A204.1 (cell line): ENCODE data around the gene DNAJC21.
"Not testable (repeated sequence)": the region's sequence is repeated elsewhere in the genome, so short reads cannot be mapped to it uniquely, and the experiment has no call there.

ENCODE experiments used
- FAIRE-seq: peaks from 2 replicates; lab custom pipeline; 2012; peaks lifted over from hg19 to GRCh38; lab: Jason Lieb, UNC

The DNAJC21 gene

GRCh38 chr5:34929134-34929719, at the start of gene DNAJC21:
Gene DNAJC21 (plus strand): TSS chr5:34929559. CDS start chr5:34929820, 261 bp downstream.
- peak; percentile 87 for FAIRE-seq

GRCh38 chr5:34881246-34881645, 48.1 kb upstream of the DNAJC21 start:
- no peak for FAIRE-seq

GRCh38 chr5:34886392-34887119, 42.8 kb upstream of the DNAJC21 start:
- no peak for FAIRE-seq

- no peak for FAIRE-seq
Observed at GRCh38 chr5:34889394-34889793, 40.0 kb upstream of the DNAJC21 start.

GRCh38 chr5:34891981-34892380, 37.4 kb upstream of the DNAJC21 start:
- no peak for FAIRE-seq

GRCh38 chr5:34892414-34892813, 36.9 kb upstream of the DNAJC21 start:
- FAIRE-seq, result no peak

GRCh38 chr5:34894716-34895115, 34.6 kb upstream of the DNAJC21 start:
- no peak for FAIRE-seq

- FAIRE-seq, result no peak
Observed at GRCh38 chr5:34895641-34896419, 33.5 kb upstream of the DNAJC21 start.

- no peak for FAIRE-seq
Observed at GRCh38 chr5:34897646-34898045, 31.7 kb upstream of the DNAJC21 start.

GRCh38 chr5:34898258-34898895, 31.0 kb upstream of the DNAJC21 start:
- FAIRE-seq, result peak; percentile 90

GRCh38 chr5:34899066-34899465, 30.3 kb upstream of the DNAJC21 start:
- FAIRE-seq, result no peak

GRCh38 chr5:34900652-34901051, 28.7 kb upstream of the DNAJC21 start:
- FAIRE-seq, result no peak

- FAIRE-seq, result no peak
Observed at GRCh38 chr5:34903260-34903659, 26.1 kb upstream of the DNAJC21 start.

GRCh38 chr5:34905564-34905963, 23.8 kb upstream of the DNAJC21 start:
- FAIRE-seq, result peak; percentile 90

GRCh38 chr5:34913072-34913471, 16.3 kb upstream of the DNAJC21 start:
- FAIRE-seq, result no peak

GRCh38 chr5:34914671-34915138, 14.7 kb upstream of the DNAJC21 start:
- no peak for FAIRE-seq

- FAIRE-seq, result peak; percentile 89
Observed at GRCh38 chr5:34915139-34915855, 14.1 kb upstream of the DNAJC21 start, which contains the start of the genes BRIX1 and RAD1. Gene BRIX1 (plus strand): TSS chr5:34915711. CDS start chr5:34915739, 28 bp downstream. Gene RAD1 (minus strand): TSS chr5:34915504. CDS start chr5:34914892, 612 bp downstream.

GRCh38 chr5:34915856-34916192, 13.5 kb upstream of the DNAJC21 start:
- FAIRE-seq, result no peak

GRCh38 chr5:34916518-34916917, 12.8 kb upstream of the DNAJC21 start:
- FAIRE-seq, result no peak

GRCh38 chr5:34918025-34918424, 11.3 kb upstream of the DNAJC21 start:
- FAIRE-seq, result no peak

- no peak for FAIRE-seq
Observed at GRCh38 chr5:34919077-34919476, 10.3 kb upstream of the DNAJC21 start.

- FAIRE-seq, result not testable (repeated sequence)
Observed at GRCh38 chr5:34923256-34923655, 6.1 kb upstream of the DNAJC21 start.
